GM18499 (cell line): ENCODE measurements around the gene MFAP2.
"Not testable (repeated sequence)": the region's sequence is repeated elsewhere in the genome, so short reads cannot be mapped to it uniquely, and the experiment has no call there.

Experiments
- ATAC-seq: cut with Tn5 transposase; IDR thresholded peaks from one replicate; pipeline ENCODE4 v1.9.1; 2021; ENCODE audit warnings: moderate number of reproducible peaks; ENCODE audit not compliant: insufficient read depth, unreplicated experiment

Gene MFAP2

DNA sequence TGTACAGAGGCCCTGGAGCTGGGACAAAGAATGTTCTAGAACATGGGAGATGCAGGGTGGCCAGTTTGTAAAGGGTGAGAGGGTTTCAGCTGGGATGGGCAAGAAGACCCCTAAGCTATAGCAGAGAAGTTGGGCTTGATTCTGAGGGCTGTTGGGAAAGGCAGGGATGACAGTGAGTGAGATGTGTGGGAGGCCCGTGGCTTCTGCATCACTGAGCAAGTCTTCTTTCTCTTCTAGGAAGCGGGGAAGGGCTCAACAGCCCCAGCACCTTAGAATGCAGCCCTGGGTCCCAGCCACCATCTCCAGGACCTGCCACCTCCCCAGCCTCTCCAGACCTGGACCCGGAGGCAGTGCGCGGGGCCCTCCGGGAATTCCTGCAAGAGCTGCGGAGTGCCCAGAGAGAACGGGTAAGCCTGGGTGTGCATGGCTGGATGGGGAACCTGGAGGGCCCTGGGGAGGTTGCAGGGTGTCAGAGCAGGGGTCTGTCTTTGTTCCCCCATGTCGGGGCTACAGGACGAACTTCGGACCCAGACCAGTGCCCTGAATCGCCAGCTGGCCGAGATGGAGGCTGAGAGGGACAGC is 14.8 kb downstream of the MFAP2 start:
- no peak for ATAC-seq

DNA sequence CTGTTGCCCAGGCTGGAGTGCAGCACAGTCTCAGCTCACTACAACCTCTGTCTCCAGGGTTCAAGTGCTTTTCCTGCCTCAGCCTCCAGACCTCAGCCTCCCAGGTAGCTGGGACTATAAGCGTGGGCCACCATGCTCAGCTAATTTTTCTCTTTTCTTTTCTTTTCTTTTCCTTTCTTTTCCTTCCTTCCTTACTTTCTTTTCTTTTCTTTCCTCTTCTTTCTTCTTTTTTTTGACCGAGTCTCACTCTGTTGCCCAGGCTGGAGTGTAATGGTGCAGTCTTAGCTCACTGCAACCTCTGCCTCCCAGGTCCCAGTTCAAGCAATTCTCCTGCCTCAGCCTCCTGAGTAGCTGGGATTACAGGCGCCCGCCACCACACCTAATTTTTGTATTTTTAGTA is 16.3 kb downstream of the MFAP2 start:
- ATAC-seq, result not testable (repeated sequence)

DNA sequence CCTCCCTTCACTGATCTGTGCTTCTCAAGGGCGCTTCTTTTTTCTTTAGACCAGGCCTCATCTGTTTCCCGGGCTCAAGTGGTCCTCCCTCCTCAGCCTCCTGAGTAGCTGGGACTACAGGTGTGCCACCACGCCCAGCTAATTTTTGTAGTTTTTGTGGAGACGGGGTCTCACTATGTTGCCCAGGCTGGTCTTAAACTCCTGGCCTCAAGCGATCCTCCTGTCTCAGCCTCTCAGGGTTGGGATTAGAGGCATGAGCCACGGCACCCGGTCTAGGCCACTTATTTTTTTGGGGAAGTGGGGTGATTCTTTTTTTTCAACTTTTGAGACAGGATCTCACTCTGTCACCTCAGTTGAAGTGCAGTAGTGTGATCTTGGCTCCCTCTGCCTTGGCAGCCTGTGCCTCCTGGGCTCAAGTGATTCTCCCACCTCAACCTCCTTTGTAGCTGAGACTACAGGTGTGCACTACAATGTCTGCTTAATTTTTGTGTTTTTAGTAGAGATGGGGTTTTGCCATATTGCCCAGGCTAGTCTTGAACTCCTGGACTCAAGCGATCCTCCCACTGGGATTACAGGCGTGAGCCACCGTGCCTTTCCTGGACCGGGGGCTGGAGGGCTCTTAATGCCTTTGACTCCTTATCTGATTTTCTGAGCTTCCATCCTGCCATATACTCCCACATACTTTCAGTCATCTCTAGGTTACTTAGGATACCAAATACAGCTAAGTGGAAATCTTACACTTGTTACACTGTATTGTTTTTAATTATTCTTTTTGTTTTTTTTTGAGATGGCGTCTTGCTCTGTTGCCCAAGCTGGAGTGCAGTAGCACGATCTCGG is 18.9 kb downstream of the MFAP2 start:
- ATAC-seq, result no peak

DNA sequence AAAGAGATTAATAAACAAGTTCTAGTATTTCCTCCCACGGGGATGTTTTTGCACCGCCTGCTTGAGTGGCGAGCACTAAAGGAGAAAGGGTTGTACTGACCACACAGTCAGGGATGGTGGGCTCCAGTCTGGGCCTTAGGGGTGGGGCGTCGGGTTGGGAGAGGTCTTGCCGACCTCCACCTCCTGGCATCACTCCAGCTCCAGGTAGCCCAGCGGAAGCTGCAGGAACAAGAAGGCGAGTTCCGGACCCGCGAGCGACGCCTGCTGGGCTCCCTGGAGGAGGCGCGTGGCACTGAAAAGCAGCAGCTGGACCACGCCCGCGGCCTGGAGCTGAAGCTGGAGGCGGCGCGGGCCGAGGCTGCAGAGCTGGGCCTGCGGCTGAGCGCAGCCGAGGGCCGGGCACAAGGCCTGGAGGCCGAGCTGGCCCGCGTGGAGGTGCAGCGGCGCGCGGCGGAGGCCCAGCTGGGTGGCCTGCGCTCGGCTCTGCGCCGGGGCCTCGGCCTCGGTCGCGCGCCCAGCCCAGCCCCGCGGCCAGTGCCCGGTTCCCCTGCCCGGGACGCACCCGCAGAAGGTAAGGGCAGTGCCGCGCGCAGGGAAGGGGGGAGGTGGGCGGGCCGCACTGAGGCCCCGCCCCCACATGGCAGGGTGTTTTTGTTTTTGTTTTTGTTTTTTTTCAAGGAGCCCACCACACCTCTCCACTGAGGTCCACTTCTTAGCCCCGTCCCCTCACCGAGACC is 19.7 kb downstream of the MFAP2 start:
- ATAC-seq, result no peak

DNA sequence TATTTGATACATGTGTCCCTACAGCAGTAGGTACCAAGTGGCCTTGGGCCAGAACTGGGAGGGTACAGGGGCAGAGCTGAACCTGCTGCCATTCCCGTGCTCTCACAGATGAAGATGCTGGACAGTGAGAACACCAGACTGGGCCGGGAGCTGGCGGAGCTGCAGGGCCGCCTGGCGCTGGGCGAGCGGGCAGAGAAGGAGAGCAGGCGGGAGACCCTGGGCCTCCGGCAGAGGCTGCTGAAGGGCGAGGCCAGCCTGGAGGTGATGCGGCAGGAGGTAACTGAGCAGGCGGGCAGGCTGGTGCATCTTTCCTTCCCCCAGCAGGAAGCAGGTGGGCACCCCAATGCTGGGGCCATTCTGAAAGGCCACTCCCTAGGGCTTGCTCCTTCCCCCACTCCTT is 21.9 kb downstream of the MFAP2 start:
- ATAC-seq, result no peak

DNA sequence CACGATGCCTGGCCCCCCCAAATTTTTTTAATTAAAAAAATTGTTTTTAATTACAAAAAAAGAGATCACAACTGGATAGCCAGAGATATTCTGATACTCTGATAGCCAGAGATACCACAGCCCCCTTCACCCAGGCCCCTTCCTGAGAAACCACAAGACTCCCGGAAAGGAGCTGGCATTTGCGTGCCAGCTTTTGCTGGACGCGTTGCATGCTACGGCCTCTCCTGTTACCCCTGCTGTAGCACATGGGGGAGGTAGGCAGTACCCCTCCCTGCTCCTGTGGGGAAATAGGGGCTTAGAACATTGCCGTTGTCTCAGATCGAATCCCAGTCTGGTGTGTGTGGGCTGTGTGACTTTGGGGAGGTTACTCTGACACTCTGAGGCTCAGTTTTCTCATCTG is 22.7 kb downstream of the MFAP2 start:
- ATAC-seq, result no peak

DNA sequence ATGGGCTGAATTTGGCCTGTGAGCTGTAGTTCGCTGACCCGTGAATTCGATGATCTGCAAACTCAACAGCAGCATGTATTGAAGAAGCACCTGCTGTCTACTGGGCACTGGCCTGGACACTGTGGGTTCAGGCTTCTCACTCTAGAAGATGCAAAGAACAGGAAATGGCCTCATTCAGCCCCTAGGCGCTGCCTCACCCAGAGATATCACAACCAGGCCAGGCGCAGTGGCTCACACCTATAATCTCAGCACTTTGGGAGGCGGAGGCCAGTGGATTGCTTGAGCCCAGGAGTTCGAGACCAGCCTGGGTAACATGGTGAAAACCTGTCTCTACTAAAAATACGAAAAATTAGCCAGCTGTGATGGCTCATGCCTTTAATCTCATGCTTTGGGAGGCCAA is 23.6 kb downstream of the MFAP2 start:
- ATAC-seq, result no peak

DNA sequence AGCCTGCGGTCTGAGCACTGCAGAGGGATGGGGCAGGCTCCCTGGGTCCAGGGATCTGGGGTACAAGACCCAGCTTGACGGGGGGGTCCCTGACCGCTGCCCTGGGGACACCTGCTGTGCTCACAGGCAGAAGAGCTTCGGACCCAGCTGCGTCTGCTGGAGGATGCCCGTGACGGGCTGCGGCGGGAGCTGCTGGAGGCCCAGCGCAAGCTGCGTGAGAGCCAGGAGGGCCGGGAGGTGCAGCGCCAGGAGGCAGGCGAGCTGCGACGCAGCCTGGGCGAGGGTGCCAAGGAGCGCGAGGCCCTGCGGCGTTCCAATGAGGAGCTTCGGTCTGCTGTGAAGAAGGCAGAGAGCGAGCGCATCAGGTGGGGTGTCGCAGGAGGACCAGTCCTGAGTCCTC is 25.2 kb downstream of the MFAP2 start:
- no peak for ATAC-seq

DNA sequence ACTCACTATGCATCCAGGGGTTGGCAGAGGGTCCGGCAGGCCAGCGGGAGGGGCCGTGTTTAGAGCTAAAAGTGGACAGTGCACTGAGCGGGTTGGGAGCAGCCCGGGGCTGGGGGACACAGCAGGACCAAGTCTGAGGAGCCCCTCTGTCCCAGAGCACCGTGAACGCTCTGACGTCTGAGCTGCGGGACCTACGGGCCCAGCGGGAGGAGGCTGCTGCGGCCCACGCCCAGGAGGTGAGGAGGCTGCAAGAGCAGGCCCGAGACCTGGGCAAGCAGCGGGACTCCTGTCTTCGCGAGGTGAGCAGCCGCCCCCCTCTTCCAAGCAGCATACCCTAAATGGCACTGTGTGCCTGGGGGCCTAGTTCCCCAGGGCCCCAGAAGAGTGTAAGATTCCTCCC is 25.8 kb downstream of the MFAP2 start:
- no peak for ATAC-seq

DNA sequence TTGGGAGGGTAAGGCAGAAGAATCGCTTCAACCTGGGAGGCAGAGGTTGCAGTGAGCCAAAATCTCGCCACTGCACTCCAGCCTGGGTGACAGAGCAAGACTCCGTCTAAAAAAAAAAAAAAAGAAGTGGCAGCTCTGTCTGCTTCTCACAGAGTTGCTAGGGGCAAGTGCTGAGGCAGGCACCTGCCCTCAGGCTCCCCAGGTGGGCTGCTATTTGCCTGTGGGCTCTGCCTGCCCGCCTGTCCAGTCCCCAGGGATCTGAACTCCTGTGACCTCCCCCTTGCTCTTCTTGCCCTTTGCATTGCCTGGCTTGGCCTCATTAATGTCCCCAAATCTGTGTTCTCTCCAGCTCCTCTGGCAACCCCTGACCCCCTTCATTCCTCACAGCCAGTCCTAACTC is 28.0 kb downstream of the MFAP2 start:
- not testable (repeated sequence) for ATAC-seq

DNA sequence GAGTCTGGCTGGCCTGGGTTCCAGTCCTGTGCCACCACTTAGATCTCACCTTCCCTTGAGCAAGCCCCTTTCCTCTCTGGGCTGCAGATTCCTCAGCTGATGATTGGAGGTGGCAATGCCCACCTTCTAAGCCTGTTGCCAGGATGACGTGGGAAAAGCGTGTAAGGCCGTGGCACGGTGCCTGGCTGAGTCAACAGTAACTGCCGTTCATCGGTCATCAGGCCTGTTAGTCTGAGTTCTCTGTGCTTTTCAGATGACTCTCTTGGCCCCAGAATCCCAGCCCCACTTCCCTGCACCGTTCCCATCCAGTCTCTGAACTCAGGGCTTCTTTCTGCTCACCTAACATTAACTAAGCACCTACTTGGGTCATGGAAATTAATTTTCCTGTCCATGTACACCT is 31.4 kb downstream of the MFAP2 start:
- ATAC-seq, result not testable (repeated sequence)

DNA sequence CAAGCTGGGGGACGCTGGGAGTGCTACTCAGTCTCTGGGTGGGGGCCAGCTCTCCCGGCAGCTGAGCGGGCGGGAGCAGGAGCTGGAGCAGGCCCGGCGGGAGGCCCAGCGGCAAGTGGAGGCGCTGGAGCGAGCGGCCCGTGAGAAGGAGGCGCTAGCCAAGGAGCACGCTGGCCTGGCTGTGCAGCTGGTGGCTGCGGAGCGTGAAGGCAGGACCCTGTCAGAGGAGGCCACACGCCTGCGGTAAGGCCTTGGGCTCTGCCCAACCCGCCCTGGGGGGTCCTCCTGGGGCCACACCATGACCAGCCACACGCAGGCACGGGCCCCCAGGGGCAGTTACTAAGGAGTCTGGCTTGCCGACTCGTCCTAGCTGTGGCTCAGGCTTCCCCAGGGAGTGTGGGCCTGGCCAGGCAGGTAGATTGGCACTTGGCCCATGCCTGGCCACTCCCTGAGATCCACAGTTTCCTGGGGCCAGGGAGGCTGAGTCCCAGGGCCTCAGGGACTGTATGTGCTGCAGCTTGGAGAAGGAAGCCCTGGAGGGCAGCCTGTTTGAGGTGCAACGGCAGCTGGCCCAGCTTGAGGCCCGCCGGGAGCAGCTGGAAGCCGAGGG is 32.0 kb downstream of the MFAP2 start:
- not testable (repeated sequence) for ATAC-seq

DNA sequence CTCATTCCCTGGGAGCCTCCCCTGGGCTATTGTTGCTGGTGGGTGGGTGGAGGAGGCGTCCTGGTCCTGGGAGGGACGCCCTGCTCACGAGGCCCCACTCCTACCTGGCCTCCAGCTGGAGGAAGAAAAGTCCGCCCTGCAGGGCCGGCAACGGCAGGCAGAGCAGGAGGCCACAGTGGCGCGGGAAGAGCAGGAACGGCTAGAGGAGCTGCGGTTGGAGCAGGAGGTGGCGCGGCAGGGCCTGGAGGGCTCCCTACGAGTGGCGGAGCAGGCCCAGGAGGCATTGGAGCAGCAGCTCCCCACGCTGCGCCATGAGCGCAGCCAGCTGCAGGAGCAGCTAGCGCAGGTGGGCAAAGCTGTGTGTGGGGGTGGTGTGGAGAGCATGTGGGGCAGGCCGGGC is 33.8 kb downstream of the MFAP2 start:
- no peak for ATAC-seq

DNA sequence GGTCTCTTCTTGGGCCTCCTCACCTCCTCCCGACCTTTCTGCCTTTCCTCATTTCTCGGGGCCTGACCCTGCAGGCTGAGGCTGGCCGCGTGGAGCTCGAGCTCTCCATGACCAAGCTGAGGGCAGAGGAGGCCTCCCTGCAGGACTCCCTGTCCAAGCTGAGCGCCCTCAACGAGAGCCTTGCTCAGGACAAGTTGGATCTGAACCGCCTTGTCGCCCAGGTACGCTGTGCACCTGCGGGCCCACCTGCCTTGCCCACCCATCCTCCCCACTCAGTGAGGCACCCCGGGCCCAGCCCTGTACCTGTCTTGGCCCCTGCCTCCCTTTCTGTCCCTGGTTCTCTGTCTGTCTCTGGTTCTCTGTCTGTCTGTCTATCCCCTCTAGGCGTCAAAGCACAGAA is 34.2 kb downstream of the MFAP2 start:
- not testable (repeated sequence) for ATAC-seq

DNA sequence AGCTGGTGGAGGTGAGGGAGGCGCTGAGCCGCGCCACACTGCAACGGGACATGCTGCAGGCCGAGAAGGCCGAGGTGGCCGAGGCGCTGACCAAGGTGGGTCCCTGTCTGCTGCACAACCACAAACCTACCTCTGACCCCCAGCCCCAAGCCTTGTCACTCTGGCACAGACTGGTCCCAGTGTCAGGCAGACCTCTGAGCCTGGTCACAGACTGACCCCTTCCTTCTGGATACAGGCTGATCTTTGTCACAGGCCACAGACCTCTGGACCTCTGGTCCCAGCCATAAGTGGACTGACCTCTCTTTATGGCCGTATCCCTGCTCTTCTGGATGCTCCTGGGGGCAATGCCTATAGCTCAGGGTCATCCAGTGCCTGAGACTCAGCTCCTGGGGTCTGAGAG is 34.9 kb downstream of the MFAP2 start:
- ATAC-seq, result not testable (repeated sequence)

DNA sequence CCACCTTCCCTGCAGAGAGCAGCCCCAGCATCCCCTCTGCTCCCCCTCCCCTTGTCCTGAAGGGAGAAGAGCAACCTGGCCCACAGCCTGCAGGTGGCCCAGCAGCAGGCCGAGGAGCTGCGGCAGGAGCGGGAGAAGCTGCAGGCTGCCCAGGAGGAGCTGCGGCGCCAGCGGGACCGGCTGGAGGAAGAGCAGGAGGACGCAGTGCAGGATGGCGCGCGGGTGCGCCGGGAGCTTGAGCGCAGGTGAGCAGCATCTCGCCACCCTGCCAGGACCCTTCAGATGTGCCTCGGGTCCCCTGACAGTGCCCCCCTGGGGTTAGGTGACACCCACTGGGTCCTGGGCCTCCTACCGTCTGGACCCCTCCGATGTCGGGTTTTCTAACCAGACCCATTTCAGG is 36.4 kb downstream of the MFAP2 start:
- ATAC-seq, result no peak

DNA sequence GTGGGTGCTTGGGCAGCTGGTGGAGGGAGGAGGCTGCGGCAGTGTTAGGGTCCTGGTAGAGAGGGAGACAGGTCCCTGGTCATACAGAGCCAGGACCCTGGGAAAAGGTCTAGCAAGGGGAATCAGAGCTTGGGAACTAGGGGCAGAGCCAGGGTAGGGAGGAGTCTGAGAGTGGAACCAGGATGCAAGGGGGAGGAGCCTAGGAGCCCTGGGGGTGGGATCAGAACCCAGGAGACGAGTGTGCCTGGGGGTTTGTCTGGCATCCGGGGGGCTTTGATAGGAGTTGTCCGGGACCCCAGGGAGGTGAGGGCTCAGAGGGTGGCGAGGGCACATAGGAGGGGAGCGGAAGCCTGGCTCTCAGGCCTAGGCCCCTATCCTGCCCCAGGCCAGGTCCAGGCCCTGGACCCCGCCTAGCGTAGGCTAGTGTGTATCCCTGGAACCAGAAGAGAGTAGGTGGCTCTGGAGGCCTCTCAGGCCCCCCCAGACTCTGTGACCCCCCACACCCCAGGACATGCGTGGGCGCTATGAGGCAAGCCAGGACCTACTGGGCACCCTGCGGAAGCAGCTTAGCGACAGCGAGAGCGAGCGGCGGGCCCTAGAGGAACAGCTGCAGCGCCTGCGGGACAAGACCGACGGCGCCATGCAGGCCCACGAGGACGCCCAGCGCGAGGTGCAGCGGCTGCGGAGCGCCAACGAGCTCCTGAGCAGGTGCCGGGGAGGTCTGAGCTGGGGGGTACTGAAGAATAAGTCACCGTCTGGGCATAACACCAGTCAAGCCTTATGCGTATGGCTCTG is 40.8 kb downstream of the MFAP2 start:
- not testable (repeated sequence) for ATAC-seq

DNA sequence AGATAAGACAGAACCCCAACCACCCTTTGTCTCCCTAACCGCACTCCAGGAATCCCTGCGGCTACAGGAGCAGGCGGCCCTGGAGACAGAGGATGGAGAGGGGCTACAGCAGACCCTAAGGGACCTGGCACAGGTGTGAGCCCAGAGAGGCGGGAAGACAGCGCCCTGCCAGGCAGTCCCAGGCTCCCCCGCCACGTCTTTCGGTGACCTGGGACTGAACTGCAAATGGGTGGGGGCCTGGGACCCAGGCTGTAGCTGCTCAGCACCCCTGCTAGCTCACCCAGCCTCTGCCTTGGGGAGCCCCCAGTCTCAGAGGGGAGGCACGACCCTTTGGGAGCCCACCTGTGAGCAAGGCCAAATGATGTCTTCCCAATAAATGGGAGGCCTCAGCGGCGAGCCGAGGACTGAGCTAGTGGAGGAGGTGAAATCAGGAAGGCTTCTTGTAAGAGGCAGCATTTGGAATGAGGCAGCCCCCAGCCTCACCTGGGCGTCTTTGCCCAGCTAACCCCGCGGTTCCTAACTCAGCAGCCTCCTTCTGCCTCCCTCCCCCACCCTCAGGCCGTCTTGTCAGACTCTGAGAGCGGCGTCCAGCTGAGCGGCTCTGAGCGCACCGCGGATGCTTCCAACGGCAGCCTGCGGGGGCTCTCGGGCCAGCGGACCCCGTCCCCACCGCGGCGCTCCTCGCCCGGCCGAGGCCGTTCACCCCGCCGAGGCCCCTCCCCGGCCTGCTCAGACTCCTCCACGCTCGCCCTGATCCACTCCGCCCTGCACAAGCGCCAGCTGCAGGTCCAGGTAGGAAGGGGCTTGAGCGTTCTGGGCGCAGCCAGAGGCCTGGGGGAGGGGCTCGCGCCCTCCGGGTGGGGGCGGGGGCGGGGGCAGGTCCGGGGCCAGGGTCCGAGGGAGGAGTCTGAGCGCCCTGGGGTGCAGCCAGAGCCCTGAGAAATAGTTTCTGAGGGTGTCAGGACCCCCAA is 41.8 kb downstream of the MFAP2 start:
- ATAC-seq, result no peak

DNA sequence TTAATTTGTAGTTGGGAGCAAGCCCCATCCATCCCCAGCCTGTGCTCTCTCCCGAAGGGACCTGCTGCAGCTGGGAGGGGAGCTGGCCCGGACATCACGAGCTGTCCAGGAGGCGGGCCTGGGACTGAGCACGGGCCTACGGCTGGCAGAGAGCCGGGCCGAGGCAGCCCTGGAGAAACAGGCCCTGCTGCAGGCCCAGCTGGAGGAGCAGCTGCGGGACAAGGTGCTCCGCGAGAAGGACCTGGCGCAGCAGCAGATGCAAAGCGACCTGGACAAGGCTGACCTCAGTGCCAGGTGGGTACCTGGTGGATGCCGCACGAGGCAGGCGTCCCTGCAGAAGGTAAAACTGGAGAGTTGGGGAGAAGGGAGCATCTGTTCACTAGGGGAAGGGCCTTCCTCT is 43.8 kb downstream of the MFAP2 start:
- ATAC-seq, result not testable (repeated sequence)
